MM.1S (cell line): ENCODE data around the gene CIZ1.

ENCODE experiments used
- CTCF ChIP-seq: fragments of 300-600 bp; sonication (generic); IDR thresholded peaks from 2 replicates; pipeline ENCODE4 v1.5.1; 2016; ENCODE audit warnings: antibody characterized with exemption, low read length, mixed read lengths
- EZH2 ChIP-seq: fragments of 300-600 bp; sonication (generic); optimal IDR thresholded peaks from 2 replicates; pipeline ENCODE3; 2017; ENCODE audit warnings: low read depth, mild to moderate bottlenecking, antibody characterized with exemption, low read length, mixed read lengths

- TF ChIP-seq EZH2 (no peak), CTCF (no peak)
Observed at GRCh38 chr9:128180001-128180400, 11.4 kb downstream of the CIZ1 start.
